Urinary bladder (tissue), 4 donors: ENCODE data around the gene SLC1A2. TPM values are rescaled to one million over a fixed set of nuclear protein-coding genes. Genes with fewer than 3 reads are reported as not detected.

Experiments used
- DNase-seq: peaks from one replicate; pipeline ENCODE4 v3.0.0-alpha.2; 2015; ENCODE audit errors: extremely low spot score
- H3K27ac ChIP-seq: one replicate; pipeline ENCODE4 v1.5.1; 2013; ENCODE audit warnings: low read depth, mild to moderate bottlenecking, moderate library complexity
- H3K36me3 ChIP-seq: one replicate; pipeline ENCODE4 v1.6.1; 2013; ENCODE audit warnings: mild to moderate bottlenecking, moderate library complexity; ENCODE audit not compliant: insufficient read depth
- H3K4me1 ChIP-seq: one replicate; pipeline ENCODE4 v1.6.1; 2013; ENCODE audit warnings: mild to moderate bottlenecking, moderate library complexity; ENCODE audit not compliant: insufficient read depth
- H3K4me3 ChIP-seq: one replicate; pipeline ENCODE4 v1.5.1; 2013; ENCODE audit warnings: low read depth, low read length
- WGBS: extraction: QIAGEN DNeasy Blood & Tissue Kit; methylation state at CpG from one replicate; pipeline ENCODE4 v1.1.7; 2013; 5-methylcytosine and 5-hydroxymethylcytosine counted together
- polyA plus RNA-seq: library from polyadenylated mRNA; stranded (reverse); fragments of 200-250 nt; gene quantifications from one replicate; pipeline ENCODE4 v1.2.3, GENCODE V29; 2013
- total RNA-seq: library from RNA; depleted of rRNA; stranded (reverse); fragments of >200 nt; gene quantifications from one replicate; pipeline ENCODE4 v1.2.3, GENCODE V29; 2014
- donor health status: healthy with polysubstance abuse.
- donor health status: healthy.

SLC1A2 gene
- total and polyA plus RNA-seq, 2 donors: 0.44 to 17.9 TPM

GRCh38 chr11:35327829-35328228, 91.5 kb downstream of the SLC1A2 start:
- 92% methylated on average over 1 of the region's 1 CpG for WGBS
- H3K4me3 ChIP-seq: no peak overlapping the region
- H3K36me3 ChIP-seq: no peaks in the 10 kb centered on the region
- H3K27ac ChIP-seq: no peak overlapping the region
- no peak for DNase-seq
- no peaks in the 10 kb centered on the region for H3K4me1 ChIP-seq

- Histone ChIP-seq H3K4me3 (no peak overlapping the region), H3K4me1 (no peaks in the 10 kb centered on the region), H3K36me3 (no peaks in the 10 kb centered on the region), H3K27ac (no peak overlapping the region)
- WGBS: 58% methylated on average over 3 of the region's 3 CpGs
- no peak for DNase-seq
These were observed 93.0 kb downstream of the SLC1A2 start for GRCh38 chr11:35326266-35326879.

- H3K4me3 ChIP-seq: no peak overlapping the region
- no peaks in the 10 kb centered on the region for H3K4me1 ChIP-seq
These were observed 94.4 kb downstream of the SLC1A2 start for GRCh38 chr11:35324981-35325380.

GRCh38 chr11:35324183-35324886, 95.0 kb downstream of the SLC1A2 start:
- Histone ChIP-seq H3K36me3 (no peaks in the 10 kb centered on the region), H3K27ac (no peak overlapping the region), H3K4me3 (no peak overlapping the region), H3K4me1 (no peaks in the 10 kb centered on the region)
- no peak for DNase-seq

More at GRCh38 chr11:35324981-35325380, 94.4 kb downstream of the SLC1A2 start:
- Histone ChIP-seq H3K27ac (no peak overlapping the region), H3K36me3 (no peaks in the 10 kb centered on the region)
- no peak for DNase-seq
- WGBS: 88% methylated on average over 3 of the region's 3 CpGs

- DNase-seq: no peak
- no peaks in the 10 kb centered on the region for H3K36me3 ChIP-seq
- no peak overlapping the region for H3K27ac ChIP-seq
- H3K4me1 ChIP-seq: no peaks in the 10 kb centered on the region
- WGBS: 85% methylated on average over 9 of the region's 9 CpGs
- H3K4me3 ChIP-seq: no peak overlapping the region
These were observed 96.1 kb downstream of the SLC1A2 start for GRCh38 chr11:35323076-35323868.

- DNase-seq: no peak
- WGBS: 78% methylated on average over 3 of the region's 3 CpGs
- H3K36me3 ChIP-seq: no peaks in the 10 kb centered on the region
- H3K4me1 ChIP-seq: no peaks in the 10 kb centered on the region
- H3K4me3 ChIP-seq: no peak overlapping the region
- no peak overlapping the region for H3K27ac ChIP-seq
These were observed 96.9 kb downstream of the SLC1A2 start for GRCh38 chr11:35322318-35322979.

- Histone ChIP-seq H3K36me3 (no peaks in the 10 kb centered on the region), H3K4me3 (no peak overlapping the region), H3K27ac (no peak overlapping the region), H3K4me1 (no peaks in the 10 kb centered on the region)
- no peak for DNase-seq
- WGBS: 73% methylated on average over 11 of the region's 11 CpGs
These were observed 97.6 kb downstream of the SLC1A2 start for GRCh38 chr11:35321532-35322317.

GRCh38 chr11:35321111-35321510, 98.2 kb downstream of the SLC1A2 start:
- Histone ChIP-seq H3K4me3 (no peak overlapping the region), H3K36me3 (no peaks in the 10 kb centered on the region), H3K27ac (no peak overlapping the region), H3K4me1 (no peaks in the 10 kb centered on the region)
- no peak for DNase-seq
- WGBS: 71% methylated on average over 2 of the region's 2 CpGs

- no peaks in the 10 kb centered on the region for H3K36me3 ChIP-seq
- H3K4me1 ChIP-seq: no peaks in the 10 kb centered on the region
- H3K27ac ChIP-seq: no peak overlapping the region
- 57% methylated on average over 5 of the region's 5 CpGs for WGBS
- H3K4me3 ChIP-seq: no peak overlapping the region
- DNase-seq: no peak
These were observed 100.1 kb downstream of the SLC1A2 start for GRCh38 chr11:35318977-35319925.

- no peaks in the 10 kb centered on the region for H3K36me3 ChIP-seq
- no peaks in the 10 kb centered on the region for H3K4me1 ChIP-seq
- no peak overlapping the region for H3K4me3 ChIP-seq
- 87% methylated on average over 1 of the region's 1 CpG for WGBS
- H3K27ac ChIP-seq: no peak overlapping the region
- DNase-seq: no peak
These were observed 101.0 kb downstream of the SLC1A2 start for GRCh38 chr11:35318309-35318708.

GRCh38 chr11:35317253-35317652, 102.1 kb downstream of the SLC1A2 start:
- no peak overlapping the region for H3K4me3 ChIP-seq
- DNase-seq: no peak
- WGBS: 96% methylated on average over 7 of the region's 7 CpGs
- H3K27ac ChIP-seq: no peak overlapping the region
- no peaks in the 10 kb centered on the region for H3K36me3 ChIP-seq
- no peaks in the 10 kb centered on the region for H3K4me1 ChIP-seq

GRCh38 chr11:35316161-35316560, 103.2 kb downstream of the SLC1A2 start:
- WGBS: over 99% methylated on average over 2 of the region's 2 CpGs
- Histone ChIP-seq H3K27ac (no peak overlapping the region), H3K4me3 (no peak overlapping the region), H3K36me3 (no peaks in the 10 kb centered on the region), H3K4me1 (no peaks in the 10 kb centered on the region)
- no peak for DNase-seq
